ENCODE measurements around the gene LRRN2.

LRRN2 gene

DNA sequence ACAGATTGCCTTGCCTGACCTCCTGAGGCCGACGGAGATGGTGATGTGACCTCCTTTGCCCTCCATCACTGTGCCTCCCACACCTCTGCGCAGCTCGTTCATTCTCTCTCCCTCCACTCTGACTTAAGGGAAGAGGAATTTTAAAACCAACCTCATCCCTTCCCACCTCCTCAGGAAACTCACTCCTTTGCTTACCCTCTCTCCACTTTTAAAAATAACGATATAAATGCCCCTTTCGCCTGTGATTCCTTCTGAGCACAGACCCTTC lies 21.2 kb downstream of the LRRN2 start:
- in situ Hi-C loops (cut with HindIII; ENCODE audit: low sequenced_read_pairs), result no loop called here
- H3K4me3 ChIP-seq (ENCODE audit: low read depth, low read length), result no peak overlapping the region
- DNase-seq (ENCODE audit: low read depth), result no peak
- TF ChIP-seq, protein P1, sequence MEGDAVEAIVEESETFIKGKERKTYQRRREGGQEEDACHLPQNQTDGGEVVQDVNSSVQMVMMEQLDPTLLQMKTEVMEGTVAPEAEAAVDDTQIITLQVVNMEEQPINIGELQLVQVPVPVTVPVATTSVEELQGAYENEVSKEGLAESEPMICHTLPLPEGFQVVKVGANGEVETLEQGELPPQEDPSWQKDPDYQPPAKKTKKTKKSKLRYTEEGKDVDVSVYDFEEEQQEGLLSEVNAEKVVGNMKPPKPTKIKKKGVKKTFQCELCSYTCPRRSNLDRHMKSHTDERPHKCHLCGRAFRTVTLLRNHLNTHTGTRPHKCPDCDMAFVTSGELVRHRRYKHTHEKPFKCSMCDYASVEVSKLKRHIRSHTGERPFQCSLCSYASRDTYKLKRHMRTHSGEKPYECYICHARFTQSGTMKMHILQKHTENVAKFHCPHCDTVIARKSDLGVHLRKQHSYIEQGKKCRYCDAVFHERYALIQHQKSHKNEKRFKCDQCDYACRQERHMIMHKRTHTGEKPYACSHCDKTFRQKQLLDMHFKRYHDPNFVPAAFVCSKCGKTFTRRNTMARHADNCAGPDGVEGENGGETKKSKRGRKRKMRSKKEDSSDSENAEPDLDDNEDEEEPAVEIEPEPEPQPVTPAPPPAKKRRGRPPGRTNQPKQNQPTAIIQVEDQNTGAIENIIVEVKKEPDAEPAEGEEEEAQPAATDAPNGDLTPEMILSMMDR (IDR thresholded peaks at IDR 0.05; ENCODE audit: low read depth, low read length, missing control alignments), result no peak

DNA sequence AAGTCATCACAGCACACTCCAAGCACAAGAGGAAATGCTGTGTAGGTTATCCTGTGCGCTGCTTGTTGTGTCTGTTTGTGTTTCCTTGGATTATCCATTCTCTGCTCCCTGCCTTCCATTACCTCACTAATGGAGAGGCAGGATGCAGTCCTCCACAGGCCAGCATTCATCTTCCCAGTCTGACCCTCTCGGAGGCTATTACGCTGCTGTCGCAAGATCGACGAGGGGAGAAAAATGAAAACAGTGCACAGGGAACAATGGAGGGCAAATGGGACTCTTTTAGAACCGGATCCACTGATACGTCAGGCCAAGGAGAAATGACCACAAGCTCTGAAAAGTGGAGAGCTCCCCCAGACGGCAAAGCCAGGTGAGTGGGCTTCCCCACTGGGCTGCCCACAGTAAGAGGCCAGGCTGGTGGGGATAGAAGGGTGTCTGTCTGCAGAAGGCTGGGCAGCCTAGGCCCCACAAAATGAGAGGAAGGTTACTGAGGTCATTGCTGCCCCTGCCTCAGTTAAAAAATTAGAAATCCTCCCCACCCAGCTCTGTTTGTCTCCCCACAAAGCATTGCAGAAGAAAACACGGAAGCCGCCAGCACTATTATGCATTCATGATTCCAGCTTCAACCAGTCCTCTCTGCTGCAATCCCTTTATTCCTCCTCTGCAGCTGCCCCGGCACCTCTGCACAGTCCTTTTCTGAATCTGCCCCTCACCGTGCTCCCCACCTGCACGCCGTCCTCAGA lies 21.7 kb downstream of the LRRN2 start:
- TF ChIP-seq, protein P1 (IDR thresholded peaks at IDR 0.05; ENCODE audit: low read depth, low read length, missing control alignments), result no peak
- no peak overlapping the region for H3K4me3 ChIP-seq (ENCODE audit: low read depth, low read length)
- no peak for DNase-seq (ENCODE audit: low read depth)
- in situ Hi-C loops (cut with HindIII; ENCODE audit: low sequenced_read_pairs), result no loop called here

GRCh38 chr1:204662530-204662929 lies 23.0 kb downstream of the LRRN2 start:
- no peak for DNase-seq (ENCODE audit: low read depth)
- H3K4me3 ChIP-seq (ENCODE audit: low read depth, low read length), result no peak overlapping the region
- in situ Hi-C loops (cut with HindIII; ENCODE audit: low sequenced_read_pairs), result no loop called here
- TF ChIP-seq, protein P1 (IDR thresholded peaks at IDR 0.05; ENCODE audit: low read depth, low read length, missing control alignments), result no peak

DNA sequence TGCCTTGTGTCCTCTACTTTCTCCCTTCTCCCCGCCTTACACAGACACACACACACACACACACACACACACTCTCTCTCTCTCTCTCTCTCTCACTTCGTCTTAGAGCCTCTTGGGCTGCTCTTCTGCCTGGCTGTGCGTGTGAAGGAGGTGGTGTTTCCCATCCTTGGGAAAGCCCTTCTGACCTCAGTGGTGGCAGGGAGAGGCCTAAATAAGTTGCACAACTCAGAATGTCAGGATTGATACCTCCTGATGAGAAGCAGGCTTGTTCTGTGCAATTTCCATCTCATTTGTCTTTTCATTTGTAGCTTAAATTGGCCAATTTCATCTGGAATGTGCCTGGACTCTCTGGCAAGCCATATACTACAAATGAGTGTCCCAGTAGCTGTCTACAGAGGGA lies 25.0 kb downstream of the LRRN2 start:
- no peak for DNase-seq (ENCODE audit: low read depth)
- in situ Hi-C loops (cut with HindIII; ENCODE audit: low sequenced_read_pairs), result no loop called here
- TF ChIP-seq, protein P1 (IDR thresholded peaks at IDR 0.05; ENCODE audit: low read depth, low read length, missing control alignments), result no peak
- H3K4me3 ChIP-seq (ENCODE audit: low read depth, low read length), result no peak overlapping the region

DNA sequence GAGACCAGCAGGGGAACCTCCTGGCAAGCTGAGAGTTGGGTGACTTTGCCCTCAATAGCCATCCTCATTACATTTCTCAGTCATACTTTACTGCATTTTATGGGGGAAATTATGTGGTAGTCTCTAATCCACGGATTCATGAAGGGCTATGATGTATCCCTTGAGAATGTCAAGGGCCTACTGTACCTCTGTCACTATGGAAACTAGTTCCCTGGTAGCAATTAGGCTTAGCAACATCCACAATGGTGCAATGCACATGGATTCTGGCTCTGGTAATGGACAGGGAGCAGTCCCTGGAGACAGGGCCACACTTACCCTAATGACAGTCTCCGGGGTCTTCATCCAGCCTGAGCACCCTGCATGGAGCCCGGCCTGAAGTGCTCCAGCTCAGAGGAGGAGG lies 26.5 kb downstream of the LRRN2 start:
- no peak overlapping the region for H3K4me3 ChIP-seq (ENCODE audit: low read depth, low read length)
- in situ Hi-C loops (cut with HindIII; ENCODE audit: low sequenced_read_pairs), result no loop called here
- DNase-seq (ENCODE audit: low read depth), result no peak
- TF ChIP-seq, protein P1 (IDR thresholded peaks at IDR 0.05; ENCODE audit: low read depth, low read length, missing control alignments), result no peak

GRCh38 chr1:204658295-204658694 lies 27.2 kb downstream of the LRRN2 start:
- TF ChIP-seq, protein P1 (IDR thresholded peaks at IDR 0.05; ENCODE audit: low read depth, low read length, missing control alignments), result no peak
- H3K4me3 ChIP-seq (ENCODE audit: low read depth, low read length), result no peak overlapping the region
- no peak for DNase-seq (ENCODE audit: low read depth)
- in situ Hi-C loops (cut with HindIII; ENCODE audit: low sequenced_read_pairs), result no loop called here
